ENCODE data around the gene LRRK1. TPM values are rescaled to one million over a fixed set of nuclear protein-coding genes. Genes with fewer than 3 reads are reported as not detected.

Gene LRRK1
- total and polyA plus RNA-seq, 2 of the 4 experiments (the other 2 are of a cell fraction) = 3.0 to 5.8 TPM

DNA sequence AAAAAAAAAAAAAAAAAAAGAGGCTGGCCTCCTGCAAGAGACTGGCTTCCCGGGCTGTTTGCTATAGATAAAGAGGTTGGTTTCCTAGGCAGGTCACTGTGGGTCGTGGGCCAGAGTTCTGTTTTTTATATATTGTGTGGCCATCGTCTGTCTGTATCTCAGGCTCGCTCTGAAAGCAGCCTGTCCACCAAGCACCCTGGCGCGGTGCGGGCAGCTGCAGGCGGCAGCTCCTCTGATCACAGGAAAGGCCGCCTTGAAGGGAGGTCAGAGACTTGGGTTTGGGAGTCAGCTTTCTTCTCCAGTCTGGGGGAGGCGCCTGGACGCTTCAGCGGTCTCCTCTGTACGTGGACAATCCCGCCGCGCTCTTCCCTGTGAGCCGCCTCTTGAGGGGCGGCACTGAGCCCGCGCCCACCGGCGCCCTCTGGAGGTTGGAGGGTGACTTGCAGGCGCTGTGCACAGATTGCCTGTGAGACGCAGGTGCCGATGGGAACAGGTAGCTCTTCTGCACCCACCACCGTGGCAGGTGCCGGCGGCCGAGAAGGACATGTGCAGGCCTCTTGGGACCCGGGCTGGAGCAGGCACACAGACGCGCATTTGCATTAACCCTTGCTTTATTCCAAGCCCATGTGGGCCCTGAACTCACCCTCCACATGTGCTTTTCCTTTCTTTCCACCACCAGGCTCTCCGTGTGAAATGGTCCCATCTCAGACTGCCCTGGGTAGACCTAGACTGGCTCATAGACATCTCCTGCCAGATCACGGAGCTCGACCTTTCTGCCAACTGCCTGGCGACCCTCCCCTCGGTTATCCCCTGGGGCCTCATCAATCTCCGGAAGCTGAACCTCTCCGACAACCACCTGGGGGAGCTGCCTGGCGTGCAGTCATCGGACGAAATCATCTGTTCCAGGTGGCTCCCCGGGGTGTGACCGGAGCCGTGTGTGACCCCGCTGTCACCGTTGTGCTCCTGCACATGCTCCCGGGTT, 89.3 kb downstream of the LRRK1 start:
- peak; percentile 66 for DNase-seq
- BruUV-seq (replicated peaks) = no TSS peak
- H3K9ac ChIP-seq (ENCODE audit: low read depth, low read length) = peak overlapping the region; percentile 57
- dilution Hi-C loops (cut with HindIII; ENCODE audit: low sequenced_read_pairs, unreplicated experiment) = loop anchor here (25.0 kb wide), 1 partner anchor 371 kb away; no protein-coding TSS in a partner anchor
- no peaks in the 10 kb centered on the region; the same call in 1 of the 2 replicates for H4K20me1 ChIP-seq (ENCODE audit: insufficient read depth, low read length)
- ChIA-PET CTCF (interaction anchor here (0.6 to 3.0 kb wide), 15 partner anchors 9 to 383 kb away, joined by 3 to 44 read pairs (median 3); partner anchors contain the start of gene LRRK1), POLR2A (ENCODE audit: unreplicated experiment) (no interaction called here)
- peak overlapping the region; percentile 33; the same call in 1 of the 2 replicates for H3K4me3 ChIP-seq (ENCODE audit: insufficient read depth, low read depth, low read length)
- H3K14ac ChIP-seq (replicated peaks; ENCODE audit: low read depth, low read length) = no peak overlapping the region; the same call in 1 of the 2 replicates
- 28% methylated on average over 27 of the region's 48 CpGs; no CpG with 5 or more reads in 1 of the 2 experiments for WGBS, 2 experiments (ENCODE audit: extremely low coverage in 2 of 2, insufficient read length in 1 of 2)
- no peak overlapping the region for H2BK120ac ChIP-seq (ENCODE audit: low read depth, low read length)
- H3K4me1 ChIP-seq (ENCODE audit: control insufficient read depth, insufficient read depth, low read length) = no peaks in the 10 kb centered on the region
- H3K4me2 ChIP-seq (ENCODE audit: low read depth, low read length) = peak overlapping the region; percentile 56
- no peaks in the 10 kb centered on the region for H3K27me3 ChIP-seq (ENCODE audit: control insufficient read depth, insufficient read depth, low read length)
- H3K27ac ChIP-seq (ENCODE audit: insufficient read depth, low read length) = peak overlapping the region; percentile 41; the same call in 1 of the 2 replicates
- H3K56ac ChIP-seq (ENCODE audit: extremely low read depth, insufficient read depth, low read length) = no peak overlapping the region
- peak overlapping the region; percentile 80; the same call in 1 of the 2 replicates for H3K4ac ChIP-seq (ENCODE audit: low read depth, low read length)
- H3K23ac ChIP-seq (ENCODE audit: low read depth, low read length) = no peak overlapping the region
- H2AFZ ChIP-seq (replicated peaks; ENCODE audit: low read length, poor library complexity) = peak overlapping the region; percentile 98
- H4K5ac ChIP-seq (ENCODE audit: low read depth, low read length) = no peak overlapping the region
- no peak overlapping the region for H3K18ac ChIP-seq (ENCODE audit: low read depth, low read length)
- H3K36me3 ChIP-seq (ENCODE audit: control insufficient read depth, insufficient read depth, low read length) = peaks cover 4% of the 10 kb centered on the region; the same call in 1 of the 2 replicates
- peaks cover 3% of the 10 kb centered on the region; the same call in 1 of the 2 replicates for H3K9me1 ChIP-seq (ENCODE audit: insufficient read depth, low read length)
- no peak overlapping the region for H2BK15ac ChIP-seq (ENCODE audit: low read depth, low read length)
- H2AK9ac ChIP-seq (replicated peaks; ENCODE audit: low read depth, low read length, poor library complexity) = peak overlapping the region; percentile 0
- in situ Hi-C loops (cut with MboI; ENCODE audit: low sequenced_read_pairs) = loop anchor here (5.0 kb wide), 2 partner anchors 91 to 371 kb away; partner anchors contain the start of gene LRRK1
- no peak overlapping the region for H4K91ac ChIP-seq (ENCODE audit: insufficient read depth, low read depth, low read length)
- H2BK20ac ChIP-seq (ENCODE audit: low read depth, low read length) = no peak overlapping the region
- intact Hi-C loops (cut with micrococcal nuclease) = loop anchor here (5.0 kb wide), 1 partner anchor 286 kb away; no protein-coding TSS in a partner anchor
- H4K8ac ChIP-seq (ENCODE audit: low read depth in 2 of 2, low read length in 2 of 2) = peak overlapping the region; percentile 70 to 85; a peak in 1 of 4 replicates
- no peaks in the 10 kb centered on the region for H3K79me1 ChIP-seq (ENCODE audit: low read depth in 1 of 2, low read length in 2 of 2)
- peaks cover 6% of the 10 kb centered on the region for H3K9me3 ChIP-seq (ENCODE audit: control insufficient read depth, insufficient read depth, low read length)
- H2AK5ac ChIP-seq (ENCODE audit: low read depth, low read length) = no peak overlapping the region
- no peak overlapping the region for H2BK5ac ChIP-seq (ENCODE audit: low read depth, low read length, poor library complexity, severe bottlenecking)
- peak; percentile 95 for ATAC-seq (ENCODE audit: low read depth)
- TF ChIP-seq FOS (IDR thresholded peaks at IDR 0.05; ENCODE audit: low read depth, low read length) = no peak
- no peak for TF ChIP-seq MAFK (IDR thresholded peaks at IDR 0.05; ENCODE audit: low read depth, low read length)
- TF ChIP-seq, protein P1, sequence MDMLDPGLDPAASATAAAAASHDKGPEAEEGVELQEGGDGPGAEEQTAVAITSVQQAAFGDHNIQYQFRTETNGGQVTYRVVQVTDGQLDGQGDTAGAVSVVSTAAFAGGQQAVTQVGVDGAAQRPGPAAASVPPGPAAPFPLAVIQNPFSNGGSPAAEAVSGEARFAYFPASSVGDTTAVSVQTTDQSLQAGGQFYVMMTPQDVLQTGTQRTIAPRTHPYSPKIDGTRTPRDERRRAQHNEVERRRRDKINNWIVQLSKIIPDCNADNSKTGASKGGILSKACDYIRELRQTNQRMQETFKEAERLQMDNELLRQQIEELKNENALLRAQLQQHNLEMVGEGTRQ (IDR thresholded peaks at IDR 0.05; ENCODE audit: low read depth, low read length) = no peak
- TF ChIP-seq, protein P2, sequence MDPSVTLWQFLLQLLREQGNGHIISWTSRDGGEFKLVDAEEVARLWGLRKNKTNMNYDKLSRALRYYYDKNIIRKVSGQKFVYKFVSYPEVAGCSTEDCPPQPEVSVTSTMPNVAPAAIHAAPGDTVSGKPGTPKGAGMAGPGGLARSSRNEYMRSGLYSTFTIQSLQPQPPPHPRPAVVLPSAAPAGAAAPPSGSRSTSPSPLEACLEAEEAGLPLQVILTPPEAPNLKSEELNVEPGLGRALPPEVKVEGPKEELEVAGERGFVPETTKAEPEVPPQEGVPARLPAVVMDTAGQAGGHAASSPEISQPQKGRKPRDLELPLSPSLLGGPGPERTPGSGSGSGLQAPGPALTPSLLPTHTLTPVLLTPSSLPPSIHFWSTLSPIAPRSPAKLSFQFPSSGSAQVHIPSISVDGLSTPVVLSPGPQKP (IDR thresholded peaks at IDR 0.05; ENCODE audit: borderline replicate concordance, low read depth, low read length) = no peak
- no peak for TF ChIP-seq MAZ (IDR thresholded peaks at IDR 0.05; ENCODE audit: borderline replicate concordance, low read depth, low read length)
- no peak for TF ChIP-seq CHD1 (IDR thresholded peaks at IDR 0.05; ENCODE audit: low read depth, low read length)
- TF ChIP-seq MXI1 (IDR thresholded peaks at IDR 0.05; ENCODE audit: borderline replicate concordance, low read depth, low read length) = no peak
- no peak for TF ChIP-seq CEBPB (IDR thresholded peaks at IDR 0.05; ENCODE audit: low read depth, low read length)
- TF ChIP-seq, protein P3, sequence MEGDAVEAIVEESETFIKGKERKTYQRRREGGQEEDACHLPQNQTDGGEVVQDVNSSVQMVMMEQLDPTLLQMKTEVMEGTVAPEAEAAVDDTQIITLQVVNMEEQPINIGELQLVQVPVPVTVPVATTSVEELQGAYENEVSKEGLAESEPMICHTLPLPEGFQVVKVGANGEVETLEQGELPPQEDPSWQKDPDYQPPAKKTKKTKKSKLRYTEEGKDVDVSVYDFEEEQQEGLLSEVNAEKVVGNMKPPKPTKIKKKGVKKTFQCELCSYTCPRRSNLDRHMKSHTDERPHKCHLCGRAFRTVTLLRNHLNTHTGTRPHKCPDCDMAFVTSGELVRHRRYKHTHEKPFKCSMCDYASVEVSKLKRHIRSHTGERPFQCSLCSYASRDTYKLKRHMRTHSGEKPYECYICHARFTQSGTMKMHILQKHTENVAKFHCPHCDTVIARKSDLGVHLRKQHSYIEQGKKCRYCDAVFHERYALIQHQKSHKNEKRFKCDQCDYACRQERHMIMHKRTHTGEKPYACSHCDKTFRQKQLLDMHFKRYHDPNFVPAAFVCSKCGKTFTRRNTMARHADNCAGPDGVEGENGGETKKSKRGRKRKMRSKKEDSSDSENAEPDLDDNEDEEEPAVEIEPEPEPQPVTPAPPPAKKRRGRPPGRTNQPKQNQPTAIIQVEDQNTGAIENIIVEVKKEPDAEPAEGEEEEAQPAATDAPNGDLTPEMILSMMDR (conservative IDR thresholded peaks at IDR 0.05; ENCODE audit: low read depth, low read length) = peak; percentile 77
- no peak for TF ChIP-seq POLR2A (IDR thresholded peaks at IDR 0.05; ENCODE audit: low read depth, low read length)
- TF ChIP-seq RAD21 (IDR thresholded peaks at IDR 0.05; ENCODE audit: low read length) = peak; percentile 53
- TF ChIP-seq BHLHE40 (IDR thresholded peaks at IDR 0.05; ENCODE audit: low read depth, low read length) = no peak
